Effector CD8-positive, alpha-beta T cell (primary cell): Measurements from ENCODE around the gene TP53TG5.

Source experiments
- DNase-seq: peaks from one replicate; lab custom pipeline; 2025; lab: John Stamatoyannopoulos, UW
- total RNA-seq, 4 experiments: gene quantifications; one replicate each; lab custom pipeline; 2026; lab: John Stamatoyannopoulos, UW

Gene TP53TG5
- total RNA-seq: 0 to 0.10 (median 0.04) reads per million in 4 experiments

GRCh38 chr20:45378191-45378590 is at the start of gene TP53TG5:
TSS of gene TP53TG5 (minus strand) at chr20:45378325. CDS start at chr20:45378236, 89 bp downstream.
- no peak for DNase-seq

GRCh38 chr20:45427236-45428149 is 49.4 kb upstream of the TP53TG5 start:
- DNase-seq: no peak

- no peak for DNase-seq
These were observed 48.3 kb upstream of the TP53TG5 start for GRCh38 chr20:45426320-45427016.

- DNase-seq: no peak
These were observed 47.4 kb upstream of the TP53TG5 start for GRCh38 chr20:45425561-45425960.

GRCh38 chr20:45423700-45424099 is 45.6 kb upstream of the TP53TG5 start:
- DNase-seq: no peak

- no peak for DNase-seq
These were observed 42.0 kb upstream of the TP53TG5 start for GRCh38 chr20:45420125-45420524.

GRCh38 chr20:45419188-45420091 is 41.3 kb upstream of the TP53TG5 start:
- DNase-seq: no peak

- DNase-seq: no peak
These were observed 38.8 kb upstream of the TP53TG5 start for GRCh38 chr20:45416917-45417316.

- peak; percentile 88 for DNase-seq
These were observed 37.9 kb upstream of the TP53TG5 start, which contains the start of gene PIGT for GRCh38 chr20:45415822-45416637. TSS of gene PIGT (plus strand) at chr20:45416141. CDS start at chr20:45416157, 16 bp downstream.

GRCh38 chr20:45413479-45413878 is 35.4 kb upstream of the TP53TG5 start:
- no peak for DNase-seq

- no peak for DNase-seq
These were observed 34.5 kb upstream of the TP53TG5 start for GRCh38 chr20:45412653-45413052.

GRCh38 chr20:45410887-45411286 is 32.8 kb upstream of the TP53TG5 start:
- no peak for DNase-seq

GRCh38 chr20:45409521-45410272 is 31.6 kb upstream of the TP53TG5 start:
- no peak for DNase-seq

GRCh38 chr20:45408646-45409213 is 30.6 kb upstream of the TP53TG5 start:
- no peak for DNase-seq

- DNase-seq: peak; percentile 13
These were observed 29.9 kb upstream of the TP53TG5 start, which contains the start of gene DBNDD2 for GRCh38 chr20:45407783-45408645. TSS of gene DBNDD2 (plus strand) at chr20:45408289. CDS start at chr20:45408468, 179 bp downstream.

- DNase-seq: no peak
These were observed 29.1 kb upstream of the TP53TG5 start for GRCh38 chr20:45407067-45407745.

GRCh38 chr20:45406260-45407066 is 28.3 kb upstream of the TP53TG5 start:
- peak; percentile 24 for DNase-seq
